HG03432 (cell line): Measurements from ENCODE around the gene FGF16.
A peak's percentile ranks its signal among the peaks of the same experiment; 100 is the strongest.
"Not testable (repeated sequence)": the region's sequence is repeated elsewhere in the genome, so short reads cannot be mapped to it uniquely, and the experiment has no call there.

Experiments
- ATAC-seq: cut with Tn5 transposase; IDR thresholded peaks from one replicate; pipeline ENCODE4 v1.9.1; 2021; ENCODE audit warnings: mild to moderate bottlenecking, moderate library complexity; ENCODE audit not compliant: unreplicated experiment

FGF16 gene

DNA sequence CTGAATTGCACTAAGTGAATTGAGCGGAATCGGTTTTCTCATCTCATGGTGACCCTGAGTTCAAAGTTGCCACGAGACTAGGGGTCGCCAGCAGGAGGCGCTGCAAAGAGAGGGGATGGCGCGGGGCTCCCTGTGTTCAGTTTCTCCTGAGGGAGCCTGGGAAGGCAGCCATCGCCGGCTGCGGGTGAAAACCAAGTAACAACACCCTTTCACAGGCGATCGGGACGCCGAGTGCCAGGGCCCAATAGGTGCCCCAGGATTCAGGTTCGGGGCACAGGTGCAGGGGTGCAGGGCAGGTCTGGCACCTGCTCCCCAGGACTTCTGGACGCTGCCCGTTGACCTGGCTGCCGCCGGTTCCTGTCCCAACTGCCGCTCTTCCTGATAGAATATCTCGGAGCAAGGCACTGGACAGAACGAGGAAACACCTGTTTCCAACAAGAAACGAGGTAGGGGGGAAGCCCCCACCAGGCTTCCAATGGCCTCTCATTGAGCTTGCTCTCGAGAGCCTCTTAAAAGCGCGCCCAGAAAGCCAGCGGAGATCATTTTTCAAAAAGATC lies 1.1 kb upstream of the FGF16 start:
- no peak for ATAC-seq

DNA sequence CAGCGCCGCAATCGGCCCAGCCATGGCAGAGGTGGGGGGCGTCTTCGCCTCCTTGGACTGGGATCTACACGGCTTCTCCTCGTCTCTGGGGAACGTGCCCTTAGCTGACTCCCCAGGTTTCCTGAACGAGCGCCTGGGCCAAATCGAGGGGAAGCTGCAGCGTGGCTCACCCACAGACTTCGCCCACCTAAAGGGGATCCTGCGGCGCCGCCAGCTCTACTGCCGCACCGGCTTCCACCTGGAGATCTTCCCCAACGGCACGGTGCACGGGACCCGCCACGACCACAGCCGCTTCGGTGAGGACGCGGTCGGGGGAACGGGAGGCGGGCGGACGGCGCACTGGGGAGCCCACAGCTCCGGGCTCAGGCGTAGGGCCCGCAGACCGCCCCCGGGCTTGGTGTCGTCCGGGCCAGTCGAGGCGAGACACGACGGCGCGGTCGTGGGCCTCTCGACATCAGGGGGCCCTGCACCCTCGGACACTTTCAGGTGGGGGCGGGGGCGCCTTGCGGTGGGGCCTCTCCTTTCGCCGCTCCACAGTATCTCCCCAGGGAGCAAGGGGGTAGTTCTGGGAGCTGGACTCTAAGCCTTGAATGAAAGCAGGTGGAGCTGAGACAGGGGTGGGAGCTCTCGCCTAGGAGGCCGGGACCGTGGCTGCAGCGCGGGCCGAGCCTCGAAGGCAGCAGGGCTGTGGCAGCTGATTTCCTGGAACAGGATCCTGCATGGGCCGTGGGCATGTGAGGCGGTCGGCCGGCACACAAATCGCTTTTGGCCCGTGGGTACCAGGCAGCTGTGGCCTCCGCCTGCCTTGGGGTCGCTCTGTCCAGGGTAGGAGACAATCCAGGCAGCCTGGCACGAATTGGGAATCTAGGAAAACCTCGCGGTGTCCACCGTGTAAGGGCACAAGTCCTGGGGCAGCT lies 722 bp downstream of the FGF16 start:
- ATAC-seq, result peak; percentile 35

DNA sequence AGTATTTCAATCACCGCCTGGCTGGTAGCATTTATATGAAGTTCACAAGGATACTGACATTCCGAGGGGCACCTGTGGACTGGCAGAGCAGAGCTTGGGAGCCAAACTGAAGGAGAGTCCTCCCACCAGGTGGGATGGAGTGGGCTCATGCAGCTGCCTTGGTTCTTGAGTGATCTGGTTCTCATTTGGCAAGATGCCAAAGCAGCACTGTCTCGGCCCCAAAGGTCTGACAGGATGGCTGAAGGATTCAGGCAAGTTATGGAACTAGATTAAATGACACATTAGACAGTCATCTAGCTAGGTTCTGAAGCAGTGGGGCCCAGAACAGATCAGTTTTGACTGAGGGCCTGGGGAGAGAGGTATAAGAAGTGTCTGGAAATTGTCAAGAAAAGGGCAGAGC lies 3.2 kb downstream of the FGF16 start:
- ATAC-seq, result no peak

DNA sequence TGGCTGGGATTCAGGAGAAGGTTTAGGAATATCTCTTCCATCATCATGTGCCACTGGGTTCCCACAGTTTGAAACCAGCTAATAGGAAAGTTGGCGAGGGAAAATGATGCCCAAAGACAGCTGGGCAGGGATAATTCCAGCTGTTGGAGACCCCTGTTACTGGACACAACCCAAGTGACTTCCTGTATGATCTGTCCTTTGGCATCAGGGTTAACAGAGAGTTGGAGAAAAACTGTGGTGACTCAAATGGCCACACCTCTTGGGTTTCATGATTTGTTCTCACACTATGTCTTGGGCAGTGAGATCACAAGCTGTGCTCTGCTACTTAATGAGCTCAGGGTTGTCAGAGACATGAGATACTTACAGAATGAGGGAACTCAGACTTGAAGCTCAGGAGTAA lies 3.8 kb downstream of the FGF16 start:
- ATAC-seq, result no peak

DNA sequence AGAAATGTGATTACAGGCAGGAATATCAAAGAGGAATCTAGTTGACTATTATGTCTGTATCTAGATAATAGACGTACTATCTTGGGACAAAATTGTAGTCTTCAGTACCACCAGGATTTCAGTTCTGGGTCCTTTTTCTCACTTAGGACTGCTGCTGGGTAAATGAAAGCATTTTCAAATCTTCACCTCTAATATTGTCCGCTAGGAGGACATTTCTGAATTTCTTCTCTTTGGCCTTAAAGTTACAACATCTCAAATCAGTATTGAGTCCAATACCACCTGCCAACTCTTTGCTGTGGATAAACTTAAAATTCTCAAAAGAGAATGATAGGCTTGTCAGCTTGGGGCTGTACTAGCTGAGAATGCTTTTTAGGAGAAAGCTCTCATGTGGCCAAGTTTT lies 6.0 kb downstream of the FGF16 start:
- no peak for ATAC-seq

DNA sequence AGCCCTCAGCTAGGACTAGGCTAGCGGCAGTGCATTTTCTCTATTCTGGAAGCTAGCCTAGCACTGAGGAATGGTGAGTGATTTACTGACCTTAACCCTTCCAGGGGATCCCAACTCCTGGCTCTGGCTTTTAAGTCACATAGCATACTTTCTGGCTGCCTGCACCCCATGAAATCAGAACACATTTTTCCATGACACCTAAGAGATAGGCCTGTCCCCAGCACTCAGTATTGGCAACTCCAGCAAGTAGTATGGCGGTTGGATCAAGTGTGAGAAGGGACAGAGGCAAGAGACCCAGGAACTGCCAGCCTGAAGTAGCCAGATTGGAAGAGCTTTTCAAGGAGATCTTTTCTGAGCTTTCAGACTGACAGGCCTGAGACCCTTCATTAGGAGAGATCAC lies 8.2 kb downstream of the FGF16 start:
- ATAC-seq, result no peak

DNA sequence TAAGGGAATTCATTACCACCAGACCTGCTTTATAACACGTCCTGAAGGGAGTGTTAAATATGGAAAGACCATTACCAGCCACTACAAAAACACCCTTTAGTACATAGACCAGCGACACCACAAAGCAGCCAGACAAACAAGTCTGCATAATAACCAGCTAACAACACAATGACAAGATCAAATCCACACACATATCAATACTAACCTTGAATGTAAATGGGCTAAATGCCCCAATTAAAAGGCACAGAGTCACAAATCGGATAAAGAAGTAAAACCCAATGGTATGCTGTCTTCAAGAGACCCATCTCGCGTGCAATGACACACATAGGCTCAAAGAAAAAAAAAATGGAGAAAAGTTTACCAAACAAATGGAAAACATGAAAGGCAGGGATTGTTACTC lies 36.9 kb downstream of the FGF16 start:
- no peak for ATAC-seq

DNA sequence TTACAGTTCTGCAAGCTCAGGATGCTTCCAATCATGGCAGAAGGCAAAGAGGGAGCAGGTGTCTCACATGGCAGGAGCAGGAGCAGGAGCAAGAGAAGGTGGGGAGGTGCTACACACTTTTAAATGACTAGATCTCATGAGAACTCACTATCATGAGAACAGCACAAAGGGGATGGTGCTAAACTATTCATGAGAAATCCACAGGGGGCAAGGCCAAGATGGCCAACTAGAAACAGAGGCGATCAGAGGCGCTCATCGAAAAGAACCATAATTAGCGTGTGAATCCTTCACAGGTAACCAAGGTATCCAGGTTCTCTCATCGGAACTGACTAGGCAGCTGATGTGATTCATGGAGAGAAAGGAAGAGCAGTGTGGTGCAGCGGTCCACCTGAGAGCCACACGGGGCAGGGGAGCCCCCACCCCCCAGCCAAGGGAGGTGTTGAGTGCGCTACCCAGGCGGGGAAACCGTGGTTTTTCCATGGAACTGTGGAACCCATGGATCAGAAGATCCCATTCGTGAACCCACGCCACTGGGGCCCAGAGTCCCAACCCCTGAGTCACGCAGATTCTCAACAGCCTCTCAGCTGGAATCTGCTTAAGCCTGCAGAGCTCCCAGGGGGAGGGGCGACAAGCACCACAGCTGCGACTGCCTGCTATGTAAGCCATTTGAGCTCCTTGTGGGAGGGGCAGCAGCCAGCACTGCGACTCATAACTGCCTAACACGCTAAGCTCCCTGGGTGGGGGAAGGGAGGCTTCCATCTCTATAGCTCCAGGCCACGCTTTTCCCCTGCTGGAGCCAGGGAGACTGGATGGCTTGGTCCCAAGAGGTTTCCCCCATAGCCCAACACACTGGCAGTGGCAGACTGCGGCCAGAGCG lies 46.7 kb downstream of the FGF16 start:
- no peak for ATAC-seq

DNA sequence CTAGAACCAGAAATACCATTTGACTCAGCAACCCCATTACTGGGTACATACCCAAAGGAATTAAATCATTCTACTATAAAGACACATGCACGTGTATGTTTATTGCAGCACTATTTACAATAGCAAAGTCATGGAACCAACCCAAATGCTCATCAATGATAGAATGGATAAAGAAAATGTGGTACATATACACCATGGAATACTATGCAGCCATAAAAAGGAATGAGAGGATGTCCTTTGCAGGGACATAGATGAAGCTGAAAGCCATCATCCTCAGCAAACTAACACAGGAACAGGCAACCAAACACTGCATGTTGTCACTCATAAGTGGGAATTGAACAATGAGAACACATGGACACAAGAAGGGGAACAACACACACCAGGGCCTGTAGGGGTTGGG lies 53.0 kb downstream of the FGF16 start:
- not testable (repeated sequence) for ATAC-seq

DNA sequence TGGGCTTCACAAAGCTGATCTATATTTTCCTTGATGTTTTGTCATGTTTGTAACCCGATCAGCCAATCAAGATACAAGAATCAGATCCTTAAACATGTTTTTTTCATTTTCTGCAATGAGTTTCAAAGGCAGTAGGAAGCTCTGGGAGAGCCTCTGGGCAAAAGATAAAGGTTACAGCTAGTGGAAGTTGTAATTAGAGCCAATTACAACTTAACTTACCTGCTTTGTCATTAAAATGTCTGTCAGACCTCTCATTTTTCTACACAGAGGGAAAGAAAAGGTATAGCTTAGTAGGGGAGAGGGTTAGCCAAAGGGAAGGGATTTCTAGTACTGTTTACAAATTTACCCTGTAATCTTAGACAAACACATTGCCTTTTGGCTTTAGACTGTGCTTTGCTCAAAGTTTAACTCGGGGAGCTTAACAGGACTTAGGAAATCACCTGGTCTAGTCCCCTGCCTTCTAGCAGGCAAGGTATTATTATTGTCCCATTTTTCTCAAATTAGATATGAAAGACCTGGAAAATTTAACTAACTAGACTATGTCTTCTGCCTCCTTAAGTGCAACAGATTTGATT lies 55.8 kb downstream of the FGF16 start:
- ATAC-seq, result no peak

DNA sequence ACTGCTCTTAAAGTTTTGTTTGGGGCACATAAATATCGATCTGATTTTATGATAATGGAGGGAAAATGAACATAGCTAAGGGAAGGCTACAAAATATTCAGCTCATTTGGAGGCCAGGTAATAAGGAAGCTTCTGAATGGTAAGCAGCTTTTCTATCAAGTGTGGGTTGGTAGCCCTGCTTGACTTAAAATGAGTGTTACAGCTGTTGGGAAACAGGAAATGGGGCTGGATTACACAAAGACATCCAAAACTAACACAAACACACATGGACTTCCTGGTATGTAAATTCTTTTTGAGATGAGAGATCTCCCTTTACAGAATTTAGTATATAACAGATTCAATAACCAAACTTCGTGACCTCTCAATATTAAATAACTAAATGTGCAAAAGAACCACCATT lies 58.0 kb downstream of the FGF16 start:
- no peak for ATAC-seq
